ENCODE data around the gene HNF1A. TPM values are rescaled to one million over a fixed set of nuclear protein-coding genes. Genes with fewer than 3 reads are reported as not detected.
A peak's percentile ranks its signal among the peaks of the same experiment; 100 is the strongest.

HNF1A gene, protein sequence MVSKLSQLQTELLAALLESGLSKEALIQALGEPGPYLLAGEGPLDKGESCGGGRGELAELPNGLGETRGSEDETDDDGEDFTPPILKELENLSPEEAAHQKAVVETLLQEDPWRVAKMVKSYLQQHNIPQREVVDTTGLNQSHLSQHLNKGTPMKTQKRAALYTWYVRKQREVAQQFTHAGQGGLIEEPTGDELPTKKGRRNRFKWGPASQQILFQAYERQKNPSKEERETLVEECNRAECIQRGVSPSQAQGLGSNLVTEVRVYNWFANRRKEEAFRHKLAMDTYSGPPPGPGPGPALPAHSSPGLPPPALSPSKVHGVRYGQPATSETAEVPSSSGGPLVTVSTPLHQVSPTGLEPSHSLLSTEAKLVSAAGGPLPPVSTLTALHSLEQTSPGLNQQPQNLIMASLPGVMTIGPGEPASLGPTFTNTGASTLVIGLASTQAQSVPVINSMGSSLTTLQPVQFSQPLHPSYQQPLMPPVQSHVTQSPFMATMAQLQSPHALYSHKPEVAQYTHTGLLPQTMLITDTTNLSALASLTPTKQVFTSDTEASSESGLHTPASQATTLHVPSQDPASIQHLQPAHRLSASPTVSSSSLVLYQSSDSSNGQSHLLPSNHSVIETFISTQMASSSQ
- total RNA-seq (not detected), polyA plus RNA-seq (not detected)

DNA sequence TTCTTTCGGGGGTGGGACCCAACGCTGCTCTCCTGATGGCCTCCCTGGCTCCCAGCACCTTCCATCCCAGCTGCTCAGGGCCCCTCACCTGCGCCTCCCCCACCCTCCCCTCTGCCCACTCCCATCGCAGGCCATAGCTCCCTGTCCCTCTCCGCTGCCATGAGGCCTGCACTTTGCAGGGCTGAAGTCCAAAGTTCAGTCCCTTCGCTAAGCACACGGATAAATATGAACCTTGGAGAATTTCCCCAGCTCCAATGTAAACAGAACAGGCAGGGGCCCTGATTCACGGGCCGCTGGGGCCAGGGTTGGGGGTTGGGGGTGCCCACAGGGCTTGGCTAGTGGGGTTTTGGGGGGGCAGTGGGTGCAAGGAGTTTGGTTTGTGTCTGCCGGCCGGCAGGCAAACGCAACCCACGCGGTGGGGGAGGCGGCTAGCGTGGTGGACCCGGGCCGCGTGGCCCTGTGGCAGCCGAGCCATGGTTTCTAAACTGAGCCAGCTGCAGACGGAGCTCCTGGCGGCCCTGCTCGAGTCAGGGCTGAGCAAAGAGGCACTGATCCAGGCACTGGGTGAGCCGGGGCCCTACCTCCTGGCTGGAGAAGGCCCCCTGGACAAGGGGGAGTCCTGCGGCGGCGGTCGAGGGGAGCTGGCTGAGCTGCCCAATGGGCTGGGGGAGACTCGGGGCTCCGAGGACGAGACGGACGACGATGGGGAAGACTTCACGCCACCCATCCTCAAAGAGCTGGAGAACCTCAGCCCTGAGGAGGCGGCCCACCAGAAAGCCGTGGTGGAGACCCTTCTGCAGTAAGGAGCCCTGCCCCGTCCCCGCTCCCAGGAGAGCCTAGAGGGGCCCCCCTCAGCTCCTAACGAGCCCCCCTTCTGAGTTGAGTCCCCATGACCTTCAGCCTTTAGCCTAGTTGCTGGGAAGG is at the start of gene HNF1A:
TSS of gene HNF1A (plus strand) at position 248 of the 924 bp plus-strand sequence. CDS start at position 474, 226 bp downstream.
- CTCF ChIA-PET (ENCODE audit: partially characterized antibody) = interaction anchor here (0.7 to 1.2 kb wide), 4 partner anchors 81 to 329 kb away, joined by 3 read pairs; no protein-coding TSS in a partner anchor
- POLR2A ChIA-PET (ENCODE audit: partially characterized antibody) = no interaction called here
- Histone ChIP-seq H3K9me3 (ENCODE audit: control insufficient read depth in 1 of 2, low read length in 2 of 2) (no peaks in the 10 kb centered on the region), H3K36me3 (ENCODE audit: insufficient read depth, low read length) (no peaks in the 10 kb centered on the region), H3K27me3 (ENCODE audit: insufficient read depth, low read length) (no peaks in the 10 kb centered on the region), H3K27ac (ENCODE audit: low read depth, low read length) (no peak within 1 kb of the TSS), H3K4me1 (ENCODE audit: insufficient read depth, low read length) (no peaks in the 10 kb centered on the region), H3K4me3 (ENCODE audit: low read length in 2 of 2) (no peak within 1 kb of the TSS)
- Mint-ChIP-seq H3K9me3 (no peaks in the 10 kb centered on the region), H3K27me3 (no peaks in the 10 kb centered on the region), H3K27ac (peak within 1 kb of the TSS in 1 of 7 donors; percentile 68), H3K4me3 (no peak within 1 kb of the TSS), H3K4me1 (no peaks in the 10 kb centered on the region), H3K36me3 (no peaks in the 10 kb centered on the region)
- no peak for DNase-seq
- intact Hi-C loops (cut with micrococcal nuclease) = loop anchor here (10.0 kb wide), 1 partner anchor 264 kb away; the partner anchor contains the start of gene UNC119B

DNA sequence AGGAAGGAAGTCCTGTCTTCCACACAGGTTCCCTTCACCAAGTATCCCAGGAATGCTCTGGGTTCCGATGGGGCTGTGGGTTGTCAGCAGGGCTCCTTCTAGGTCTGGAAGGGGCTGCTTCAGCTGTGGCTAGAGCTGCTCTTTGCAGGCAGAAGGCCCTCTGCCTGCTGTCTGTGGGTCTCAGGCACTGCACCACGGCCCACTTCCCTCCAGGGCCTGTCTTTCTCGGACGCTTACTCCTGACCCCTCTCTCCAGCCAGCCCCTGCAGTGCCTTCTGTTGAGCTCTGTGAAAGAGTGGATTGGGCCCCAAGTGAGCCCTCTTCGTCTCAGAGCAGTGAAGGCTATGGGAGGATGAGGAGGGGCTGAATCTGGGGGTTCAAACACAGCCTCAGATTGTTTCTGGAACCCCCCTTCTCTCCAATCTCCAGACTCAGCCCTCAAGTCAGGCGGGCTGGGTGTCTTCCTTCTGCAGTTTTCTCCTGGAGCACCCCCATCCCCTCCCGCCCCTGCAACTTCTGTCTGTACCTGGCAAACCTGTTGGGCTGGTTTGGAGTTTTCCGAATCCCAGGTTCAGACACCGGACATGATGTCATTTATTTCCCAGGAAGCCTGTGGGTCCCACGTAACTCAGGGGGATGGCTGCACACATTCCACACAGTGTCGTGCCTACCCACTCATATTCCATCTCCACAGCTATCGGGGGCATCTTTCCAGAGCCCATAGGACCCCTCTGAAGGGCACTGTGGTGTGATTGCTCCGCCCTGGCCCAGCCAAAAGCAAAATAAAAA is 49.3 kb upstream of the HNF1A start:
- Histone ChIP-seq H3K4me3 (ENCODE audit: low read length in 2 of 2) (no peak overlapping the region), H3K27ac (ENCODE audit: low read depth, low read length) (no peak overlapping the region), H3K9me3 (ENCODE audit: control insufficient read depth in 1 of 2, low read length in 2 of 2) (no peaks in the 10 kb centered on the region), H3K4me1 (ENCODE audit: insufficient read depth, low read length) (no peaks in the 10 kb centered on the region), H3K36me3 (ENCODE audit: insufficient read depth, low read length) (no peaks in the 10 kb centered on the region), H3K27me3 (ENCODE audit: insufficient read depth, low read length) (no peaks in the 10 kb centered on the region)
- no peaks in the 10 kb centered on the region for H3K4me1 Mint-ChIP-seq
- no peak for DNase-seq
- no peak overlapping the region for H3K4me3 Mint-ChIP-seq
- H3K27ac Mint-ChIP-seq = no peak overlapping the region
- intact Hi-C loops (cut with micrococcal nuclease) = no loop called here
- CTCF ChIA-PET (ENCODE audit: partially characterized antibody) = interaction anchor here (0.5 kb wide), 1 partner anchor 168 kb away, joined by 4 read pairs; no protein-coding TSS in a partner anchor
- no peaks in the 10 kb centered on the region for H3K27me3 Mint-ChIP-seq
- H3K9me3 Mint-ChIP-seq = no peaks in the 10 kb centered on the region
- POLR2A ChIA-PET (ENCODE audit: partially characterized antibody) = no interaction called here
- H3K36me3 Mint-ChIP-seq = no peaks in the 10 kb centered on the region

- Mint-ChIP-seq H3K4me1 (no peaks in the 10 kb centered on the region), H3K27ac (no peak overlapping the region), H3K4me3 (no peak overlapping the region), H3K27me3 (no peaks in the 10 kb centered on the region), H3K9me3 (no peaks in the 10 kb centered on the region), H3K36me3 (no peaks in the 10 kb centered on the region)
- Histone ChIP-seq H3K36me3 (ENCODE audit: insufficient read depth, low read length) (no peaks in the 10 kb centered on the region), H3K27me3 (ENCODE audit: insufficient read depth, low read length) (no peaks in the 10 kb centered on the region), H3K4me3 (ENCODE audit: low read length in 2 of 2) (no peak overlapping the region), H3K4me1 (ENCODE audit: insufficient read depth, low read length) (no peaks in the 10 kb centered on the region), H3K27ac (ENCODE audit: low read depth, low read length) (no peak overlapping the region), H3K9me3 (ENCODE audit: control insufficient read depth in 1 of 2, low read length in 2 of 2) (no peaks in the 10 kb centered on the region)
- intact Hi-C loops (cut with micrococcal nuclease) = no loop called here
- CTCF ChIA-PET (ENCODE audit: partially characterized antibody) = no interaction called here
- no peak for DNase-seq
- POLR2A ChIA-PET (ENCODE audit: partially characterized antibody) = no interaction called here
Measured at GRCh38 chr12:120930032-120930431, 48.3 kb upstream of the HNF1A start.

DNA sequence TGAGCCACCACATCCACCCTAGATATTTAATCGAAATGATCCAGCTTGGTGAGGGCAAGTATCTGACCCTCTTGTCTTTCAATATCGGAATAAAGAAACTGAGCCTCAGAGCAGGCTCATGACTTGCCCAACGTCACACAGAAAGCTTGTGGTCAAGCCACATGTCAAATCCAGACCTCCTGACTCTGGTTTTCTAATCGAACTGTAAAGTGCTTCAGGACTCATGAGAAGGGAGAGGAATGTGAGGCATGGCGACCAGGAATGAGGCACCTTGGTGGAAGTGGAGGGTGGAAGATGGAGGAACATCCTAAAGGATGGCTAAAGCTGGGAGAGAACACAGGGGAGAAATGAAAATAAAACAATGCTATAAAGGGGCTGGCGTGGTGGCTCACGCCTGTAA is 46.3 kb upstream of the HNF1A start:
- H3K27ac Mint-ChIP-seq = no peak overlapping the region
- H3K36me3 ChIP-seq (ENCODE audit: insufficient read depth, low read length) = no peaks in the 10 kb centered on the region
- CTCF ChIA-PET (ENCODE audit: partially characterized antibody) = no interaction called here
- DNase-seq = no peak
- POLR2A ChIA-PET (ENCODE audit: partially characterized antibody) = no interaction called here
- H3K36me3 Mint-ChIP-seq = no peaks in the 10 kb centered on the region
- H3K27me3 ChIP-seq (ENCODE audit: insufficient read depth, low read length) = no peaks in the 10 kb centered on the region
- no peaks in the 10 kb centered on the region for H3K4me1 ChIP-seq (ENCODE audit: insufficient read depth, low read length)
- H3K9me3 ChIP-seq (ENCODE audit: control insufficient read depth in 1 of 2, low read length in 2 of 2) = no peaks in the 10 kb centered on the region
- intact Hi-C loops (cut with micrococcal nuclease) = no loop called here
- no peak overlapping the region for H3K4me3 Mint-ChIP-seq
- H3K9me3 Mint-ChIP-seq = no peaks in the 10 kb centered on the region
- H3K27ac ChIP-seq (ENCODE audit: low read depth, low read length) = no peak overlapping the region
- H3K4me3 ChIP-seq (ENCODE audit: low read length in 2 of 2) = no peak overlapping the region
- H3K27me3 Mint-ChIP-seq = no peaks in the 10 kb centered on the region
- H3K4me1 Mint-ChIP-seq = no peaks in the 10 kb centered on the region

- no peak overlapping the region for H3K27ac ChIP-seq (ENCODE audit: low read depth, low read length)
- H3K36me3 Mint-ChIP-seq = no peaks in the 10 kb centered on the region
- ChIA-PET POLR2A (ENCODE audit: partially characterized antibody) (no interaction called here), CTCF (ENCODE audit: partially characterized antibody) (no interaction called here)
- no peaks in the 10 kb centered on the region for H3K36me3 ChIP-seq (ENCODE audit: insufficient read depth, low read length)
- H3K9me3 Mint-ChIP-seq = no peaks in the 10 kb centered on the region
- DNase-seq = no peak
- H3K9me3 ChIP-seq (ENCODE audit: control insufficient read depth in 1 of 2, low read length in 2 of 2) = no peaks in the 10 kb centered on the region
- intact Hi-C loops (cut with micrococcal nuclease) = no loop called here
- peaks cover 1 to 4% of the 10 kb centered on the region in 2 donors for H3K27me3 Mint-ChIP-seq
- no peak overlapping the region for H3K4me3 Mint-ChIP-seq
- H3K27me3 ChIP-seq (ENCODE audit: insufficient read depth, low read length) = no peaks in the 10 kb centered on the region
- H3K27ac Mint-ChIP-seq = no peak overlapping the region
- no peak overlapping the region for H3K4me3 ChIP-seq (ENCODE audit: low read length in 2 of 2)
- no peaks in the 10 kb centered on the region for H3K4me1 Mint-ChIP-seq
- no peaks in the 10 kb centered on the region for H3K4me1 ChIP-seq (ENCODE audit: insufficient read depth, low read length)
Measured at GRCh38 chr12:120932956-120933526, 45.3 kb upstream of the HNF1A start.

DNA sequence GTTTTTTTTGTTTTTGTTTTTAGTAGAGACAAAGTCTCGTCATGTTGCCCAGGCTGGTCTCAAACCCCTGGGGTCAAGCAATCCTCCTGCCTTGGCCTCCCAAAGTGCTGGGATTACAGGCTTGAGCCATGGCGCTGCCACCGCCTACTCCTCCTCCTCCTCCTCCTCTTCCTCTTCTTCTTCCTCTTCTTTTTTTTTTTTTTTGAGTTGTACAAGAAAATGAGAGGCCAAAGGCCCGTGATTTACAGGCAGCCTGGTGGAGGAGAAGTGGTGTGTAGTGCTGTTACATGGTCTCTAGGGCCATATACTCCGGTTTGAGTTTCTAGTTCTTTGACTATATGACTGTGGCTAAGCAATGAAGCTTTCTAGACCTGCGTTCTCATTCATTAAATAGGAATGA is 44.6 kb upstream of the HNF1A start:
- no peaks in the 10 kb centered on the region for H3K36me3 Mint-ChIP-seq
- Histone ChIP-seq H3K27me3 (ENCODE audit: insufficient read depth, low read length) (no peaks in the 10 kb centered on the region), H3K9me3 (ENCODE audit: control insufficient read depth in 1 of 2, low read length in 2 of 2) (no peaks in the 10 kb centered on the region), H3K4me3 (ENCODE audit: low read length in 2 of 2) (no peak overlapping the region), H3K4me1 (ENCODE audit: insufficient read depth, low read length) (no peaks in the 10 kb centered on the region), H3K27ac (ENCODE audit: low read depth, low read length) (no peak overlapping the region), H3K36me3 (ENCODE audit: insufficient read depth, low read length) (no peaks in the 10 kb centered on the region)
- H3K27me3 Mint-ChIP-seq = peaks cover 1 to 8% of the 10 kb centered on the region in 2 donors
- no peaks in the 10 kb centered on the region for H3K9me3 Mint-ChIP-seq
- intact Hi-C loops (cut with micrococcal nuclease) = no loop called here
- no peak overlapping the region for H3K4me3 Mint-ChIP-seq
- ChIA-PET POLR2A (ENCODE audit: partially characterized antibody) (no interaction called here), CTCF (ENCODE audit: partially characterized antibody) (no interaction called here)
- no peak for DNase-seq
- H3K4me1 Mint-ChIP-seq = no peaks in the 10 kb centered on the region
- H3K27ac Mint-ChIP-seq = no peak overlapping the region
